ENCODE measurements around the gene RASD2. TPM values are rescaled to one million over a fixed set of nuclear protein-coding genes. Genes with fewer than 3 reads are reported as not detected.

Gene RASD2
- total RNA-seq, 1 experiment from 2014 or later: 0.42 TPM

DNA sequence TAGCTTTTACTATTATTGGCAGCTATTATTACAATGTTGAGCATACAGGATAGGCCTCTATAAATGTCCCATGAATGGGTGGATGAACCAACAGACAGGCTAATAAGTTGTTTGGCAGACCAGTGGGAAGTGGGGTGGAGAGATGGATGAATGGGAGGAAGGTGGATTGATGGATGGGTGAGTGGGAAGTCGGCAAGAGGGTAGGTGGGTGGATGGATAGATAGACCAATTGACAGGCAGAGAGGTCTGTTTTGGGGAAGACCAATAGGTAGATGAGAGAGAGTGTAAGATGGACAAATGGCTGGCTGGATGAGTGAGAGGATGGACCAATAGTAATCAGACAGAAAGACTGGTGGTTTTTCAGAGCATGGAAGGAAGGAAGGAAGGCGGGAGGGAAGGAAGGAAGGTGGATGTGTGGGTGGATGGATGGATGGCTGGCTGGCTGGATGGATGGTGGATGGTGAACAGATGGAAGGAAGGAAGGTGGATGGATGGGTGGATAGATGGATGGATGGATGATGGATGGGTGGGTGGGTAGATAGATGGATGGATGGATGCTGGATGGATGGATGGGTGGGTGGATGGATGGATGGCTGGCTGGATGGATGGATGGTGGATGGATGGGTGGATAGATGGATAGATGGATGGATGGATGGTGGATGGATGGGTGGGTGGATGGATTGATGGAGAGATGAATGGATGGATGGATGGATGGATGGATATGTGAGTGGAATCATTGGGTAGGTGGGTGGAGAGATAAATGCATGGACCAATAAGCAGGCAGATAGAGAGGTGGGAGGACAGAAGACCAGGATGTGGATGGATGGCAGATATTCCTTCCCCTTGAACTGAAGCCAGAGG, 37.4 kb downstream of the RASD2 start:
- Histone ChIP-seq H3K23me2 (ENCODE audit: insufficient read length, low read depth, low read length, poor library complexity, severe bottlenecking) (no peaks in the 10 kb centered on the region), H4K5ac (ENCODE audit: insufficient read length, low read depth, low read length) (no peak overlapping the region), H2BK120ac (ENCODE audit: low read depth, low read length, poor library complexity, severe bottlenecking) (no peak overlapping the region), H3K27ac (ENCODE audit: insufficient read length, low read depth, low read length) (no peak overlapping the region), H4K8ac (replicated peaks; ENCODE audit: insufficient read length, low read depth, low read length) (no peak overlapping the region), H3K9ac (ENCODE audit: extremely low read depth, insufficient read length, low read length) (no peak overlapping the region), H3K23ac (ENCODE audit: insufficient read length, low read depth, low read length) (no peak overlapping the region), H2BK5ac (ENCODE audit: insufficient read length, low read length) (no peak overlapping the region), H3T11ph (ENCODE audit: low read length) (no peak overlapping the region), H2BK20ac (ENCODE audit: low read depth, low read length, poor library complexity, severe bottlenecking) (no peak overlapping the region), H3K4me1 (ENCODE audit: insufficient read depth, low read length) (no peaks in the 10 kb centered on the region), H3K4me2 (ENCODE audit: insufficient read depth, insufficient read length, low read length) (no peak overlapping the region), H2BK12ac (ENCODE audit: insufficient read length, low read depth, low read length) (no peak overlapping the region), H3K18ac (ENCODE audit: insufficient read length, low read depth, low read length) (no peak overlapping the region), H3K14ac (ENCODE audit: insufficient read depth, low read length) (no peak overlapping the region), H3K79me2 (ENCODE audit: insufficient read depth, low read length) (no peaks in the 10 kb centered on the region), H3K27me3 (ENCODE audit: insufficient read depth, low read length) (no peaks in the 10 kb centered on the region), H2AK5ac (ENCODE audit: insufficient read length, low read length) (no peak overlapping the region), H2BK15ac (ENCODE audit: low read depth, low read length) (no peak overlapping the region), H4K91ac (ENCODE audit: insufficient read length, low read depth, low read length) (no peak overlapping the region), H3K9me3 (ENCODE audit: control insufficient read depth, low read depth, low read length) (no peaks in the 10 kb centered on the region), H4K20me1 (ENCODE audit: control insufficient read depth, insufficient read depth, insufficient read length) (no peaks in the 10 kb centered on the region), H2AFZ (ENCODE audit: low read length) (no peak overlapping the region), H3K4ac (ENCODE audit: low read depth, low read length) (no peak overlapping the region), H3K56ac (ENCODE audit: insufficient read length, low read depth, low read length) (no peak overlapping the region), H3K79me1 (ENCODE audit: insufficient read depth, low read depth, low read length, poor library complexity, severe bottlenecking) (no peaks in the 10 kb centered on the region)
- H3K9me3 Mint-ChIP-seq: no peaks in the 10 kb centered on the region
- no peak for DNase-seq
- H3K27ac Mint-ChIP-seq: no peak overlapping the region
- H3K36me3 Mint-ChIP-seq (ENCODE audit: insufficient read depth in 1 of 3, low read depth in 3 of 3): no peaks in the 10 kb centered on the region
- H3K4me3 Mint-ChIP-seq: no peak overlapping the region
- peaks cover 1 to 2% of the 10 kb centered on the region in 2 experiments; a peak in 2 of 4 replicates for H3K4me1 Mint-ChIP-seq
- peaks cover 8% of the 10 kb centered on the region for H3K27me3 Mint-ChIP-seq (ENCODE audit: low read depth)
- 100% methylated on average over 2 of the region's 2 CpGs for WGBS (ENCODE audit: extremely low coverage, insufficient read length, low lambda C conversion rate)
- TF ChIP-seq, protein P1, sequence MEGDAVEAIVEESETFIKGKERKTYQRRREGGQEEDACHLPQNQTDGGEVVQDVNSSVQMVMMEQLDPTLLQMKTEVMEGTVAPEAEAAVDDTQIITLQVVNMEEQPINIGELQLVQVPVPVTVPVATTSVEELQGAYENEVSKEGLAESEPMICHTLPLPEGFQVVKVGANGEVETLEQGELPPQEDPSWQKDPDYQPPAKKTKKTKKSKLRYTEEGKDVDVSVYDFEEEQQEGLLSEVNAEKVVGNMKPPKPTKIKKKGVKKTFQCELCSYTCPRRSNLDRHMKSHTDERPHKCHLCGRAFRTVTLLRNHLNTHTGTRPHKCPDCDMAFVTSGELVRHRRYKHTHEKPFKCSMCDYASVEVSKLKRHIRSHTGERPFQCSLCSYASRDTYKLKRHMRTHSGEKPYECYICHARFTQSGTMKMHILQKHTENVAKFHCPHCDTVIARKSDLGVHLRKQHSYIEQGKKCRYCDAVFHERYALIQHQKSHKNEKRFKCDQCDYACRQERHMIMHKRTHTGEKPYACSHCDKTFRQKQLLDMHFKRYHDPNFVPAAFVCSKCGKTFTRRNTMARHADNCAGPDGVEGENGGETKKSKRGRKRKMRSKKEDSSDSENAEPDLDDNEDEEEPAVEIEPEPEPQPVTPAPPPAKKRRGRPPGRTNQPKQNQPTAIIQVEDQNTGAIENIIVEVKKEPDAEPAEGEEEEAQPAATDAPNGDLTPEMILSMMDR (conservative IDR thresholded peaks at IDR 0.05): no peak
